H9 (cell line): ENCODE data around the gene WDR75. TPM values are rescaled to one million over a fixed set of nuclear protein-coding genes. Genes with fewer than 3 reads are reported as not detected.

Source experiments
- DNase-seq: peaks from one replicate; pipeline ENCODE4 v3.0.0-alpha.2; 2017
- H2AFZ ChIP-seq: one replicate; pipeline ENCODE4 v1.6.1; 2013; ENCODE audit warnings: mild to moderate bottlenecking, low read length, control low read depth, moderate library complexity
- H2AK5ac ChIP-seq: 2 replicates; pipeline ENCODE4 v1.6.1; 2013; ENCODE audit warnings: low read length, control low read depth, mixed read lengths; ENCODE audit not compliant: insufficient read length
- H2BK120ac ChIP-seq: one replicate; pipeline ENCODE4 v1.6.1; 2013; ENCODE audit warnings: low read depth, mild to moderate bottlenecking, low read length, control low read depth, inconsistent platforms; ENCODE audit not compliant: poor library complexity, severe bottlenecking
- H2BK12ac ChIP-seq: 2 replicates; pipeline ENCODE4 v1.6.1; 2013; ENCODE audit warnings: low read length, control low read depth, mixed read lengths, low read depth; ENCODE audit not compliant: insufficient read length
- H2BK15ac ChIP-seq: 2 replicates; pipeline ENCODE4 v1.6.1; 2013; ENCODE audit warnings: low read depth, low read length, control low read depth
- H2BK20ac ChIP-seq: one replicate; pipeline ENCODE4 v1.6.1; 2013; ENCODE audit warnings: low read depth, mild to moderate bottlenecking, low read length, control low read depth, inconsistent platforms; ENCODE audit not compliant: poor library complexity, severe bottlenecking
- H2BK5ac ChIP-seq: 2 replicates; pipeline ENCODE4 v1.6.1; 2013; ENCODE audit warnings: low read length, control low read depth, mixed read lengths; ENCODE audit not compliant: insufficient read length
- H3K14ac ChIP-seq: 2 replicates; pipeline ENCODE4 v1.6.1; 2013; ENCODE audit warnings: low read length, control low read depth; ENCODE audit not compliant: insufficient read depth
- H3K18ac ChIP-seq: 2 replicates; pipeline ENCODE4 v1.6.1; 2013; ENCODE audit warnings: low read depth, mild to moderate bottlenecking, mixed read lengths, low read length, control low read depth; ENCODE audit not compliant: insufficient read length
- H3K23ac ChIP-seq: 2 replicates; pipeline ENCODE4 v1.6.1; 2013; ENCODE audit warnings: low read length, control low read depth, mixed read lengths, low read depth; ENCODE audit not compliant: insufficient read length
- H3K23me2 ChIP-seq: 2 replicates; pipeline ENCODE4 v1.6.1; 2013; ENCODE audit warnings: low read depth, mild to moderate bottlenecking, mixed read lengths, low read length, control low read depth; ENCODE audit not compliant: insufficient read length, poor library complexity, severe bottlenecking
- H3K27ac ChIP-seq: 2 replicates; pipeline ENCODE4 v1.5.1; 2013; ENCODE audit warnings: low read length, control low read depth, mixed read lengths, low read depth; ENCODE audit not compliant: insufficient read length
- H3K27me3 ChIP-seq: 2 replicates; pipeline ENCODE4 v1.6.1; 2013; ENCODE audit warnings: low read length, control low read depth, inconsistent platforms; ENCODE audit not compliant: insufficient read depth
- H3K4ac ChIP-seq: 2 replicates; pipeline ENCODE4 v1.6.1; 2013; ENCODE audit warnings: low read depth, mild to moderate bottlenecking, control low read depth, inconsistent platforms, low read length, moderate library complexity
- H3K4me1 ChIP-seq: 2 replicates; pipeline ENCODE4 v1.6.1; 2013; ENCODE audit warnings: low read length, control low read depth, inconsistent platforms; ENCODE audit not compliant: insufficient read depth
- H3K4me2 ChIP-seq: 2 replicates; pipeline ENCODE4 v1.6.1; 2013; ENCODE audit warnings: low read length, control low read depth, mixed read lengths; ENCODE audit not compliant: insufficient read length, insufficient read depth
- H3K56ac ChIP-seq: 2 replicates; pipeline ENCODE4 v1.6.1; 2013; ENCODE audit warnings: low read depth, mild to moderate bottlenecking, mixed read lengths, low read length, control low read depth; ENCODE audit not compliant: insufficient read length
- H3K79me1 ChIP-seq: 2 replicates; pipeline ENCODE4 v1.6.1; 2013; ENCODE audit warnings: low read depth, mild to moderate bottlenecking, moderate library complexity, low read length, control low read depth, inconsistent platforms; ENCODE audit not compliant: insufficient read depth, poor library complexity, severe bottlenecking
- H3K79me2 ChIP-seq: 2 replicates; pipeline ENCODE4 v1.6.1; 2013; ENCODE audit warnings: low read length, control low read depth, inconsistent platforms; ENCODE audit not compliant: insufficient read depth
- H3K9ac ChIP-seq: 2 replicates; pipeline ENCODE4 v1.6.1; 2013; ENCODE audit warnings: low read length, control low read depth, mixed read lengths; ENCODE audit not compliant: insufficient read length; ENCODE audit errors: extremely low read depth
- H3K9me3 ChIP-seq: one replicate; pipeline ENCODE4 v1.6.1; 2013; ENCODE audit warnings: low read depth, low read length, inconsistent platforms; ENCODE audit not compliant: control insufficient read depth
- H3T11ph ChIP-seq: one replicate; pipeline ENCODE4 v1.6.1; 2013; ENCODE audit warnings: mild to moderate bottlenecking, low read length, control low read depth, inconsistent platforms
- H4K20me1 ChIP-seq: one replicate; pipeline ENCODE4 v1.6.1; 2013; ENCODE audit not compliant: control insufficient read depth, insufficient read length, insufficient read depth
- H4K5ac ChIP-seq: 2 replicates; pipeline ENCODE4 v1.6.1; 2013; ENCODE audit warnings: low read depth, mild to moderate bottlenecking, mixed read lengths, low read length, control low read depth; ENCODE audit not compliant: insufficient read length
- H4K8ac ChIP-seq: replicated peaks from 2 replicates; pipeline ENCODE4 v1.6.1; 2013; ENCODE audit warnings: low read length, control low read depth, mixed read lengths, low read depth; ENCODE audit not compliant: insufficient read length
- H4K91ac ChIP-seq: 2 replicates; pipeline ENCODE4 v1.6.1; 2013; ENCODE audit warnings: low read depth, mild to moderate bottlenecking, moderate library complexity, mixed read lengths, low read length, control low read depth; ENCODE audit not compliant: insufficient read length
- H3K27ac Mint-ChIP-seq, 3 experiments: 2 replicates in 2 of 3; 3 replicates in 1 of 3; pipeline ENCODE4 v1.8.0; 2020 to 2021; ENCODE audit warnings: mixed read lengths in 3 of 3, mild to moderate bottlenecking in 1 of 3, moderate library complexity in 1 of 3
- H3K27me3 Mint-ChIP-seq: 2 replicates; pipeline ENCODE4 v1.8.0; 2021; ENCODE audit warnings: low read depth, mild to moderate bottlenecking, moderate library complexity, mixed read lengths
- H3K36me3 Mint-ChIP-seq, 3 experiments: 2 replicates in 2 of 3; 3 replicates in 1 of 3; pipeline ENCODE4 v1.8.0; 2020 to 2021; ENCODE audit warnings: low read depth in 3 of 3, mixed read lengths in 3 of 3; ENCODE audit not compliant: insufficient read depth in 1 of 3
- H3K4me1 Mint-ChIP-seq, 2 experiments: 2 replicates each; pipeline ENCODE4 v1.8.0; 2020; ENCODE audit warnings: mixed read lengths in 2 of 2
- H3K4me3 Mint-ChIP-seq, 2 experiments: 2 replicates in 1 of 2; 3 replicates in 1 of 2; pipeline ENCODE4 v1.8.0; 2020 to 2021; ENCODE audit warnings: mild to moderate bottlenecking in 2 of 2, mixed read lengths in 2 of 2, moderate library complexity in 1 of 2
- H3K9me3 Mint-ChIP-seq, 2 experiments: 2 replicates in 1 of 2; 3 replicates in 1 of 2; pipeline ENCODE4 v1.8.0; 2020; ENCODE audit warnings: mild to moderate bottlenecking in 2 of 2, mixed read lengths in 2 of 2, moderate library complexity in 1 of 2
- WGBS: extraction: QIAGEN DNeasy Blood & Tissue Kit; methylation state at CpG from one replicate; pipeline ENCODE4 v1.1.7; 2013; ENCODE audit warnings: missing lambda C conversion rate, low lambda C conversion rate, mixed read lengths; ENCODE audit not compliant: insufficient read length; ENCODE audit errors: extremely low coverage; 5-methylcytosine and 5-hydroxymethylcytosine counted together
- total RNA-seq: library from RNA; stranded (reverse); gene quantifications from 2 replicates; pipeline ENCODE4 v1.2.1, GENCODE V29; 2021
- TF ChIP-seq, protein P1 (sequence below): fragments of 200-600 bp; sonication (generic); conservative IDR thresholded peaks from 3 replicates; pipeline ENCODE4 v1.8.0; 2021; ENCODE audit warnings: antibody characterized with exemption, mild to moderate bottlenecking

The WDR75 gene
- total RNA-seq, 1 experiment from 2014 or later: 80.6 TPM

DNA sequence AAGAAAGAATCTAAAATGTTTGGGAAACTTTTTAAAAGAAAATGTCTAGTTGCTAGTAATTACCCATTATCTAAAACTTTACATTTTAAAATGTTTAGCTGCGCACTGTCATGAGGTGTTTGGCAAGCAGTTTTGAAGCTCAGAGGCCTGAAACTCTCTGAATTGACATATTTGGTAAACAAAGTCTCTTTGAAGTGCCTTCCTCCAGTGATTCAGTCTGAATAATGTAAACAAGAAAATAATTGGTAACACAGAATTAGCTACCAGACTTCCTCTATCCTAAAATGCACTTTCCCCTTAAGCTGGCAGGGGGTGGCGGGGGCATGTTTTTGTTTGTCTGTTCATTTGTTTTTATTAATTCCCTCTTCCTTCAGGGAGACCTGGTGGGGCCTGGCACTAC lies 61.4 kb downstream of the WDR75 start:
- Histone ChIP-seq H3K79me1 (no peaks in the 10 kb centered on the region), H4K91ac (no peak overlapping the region), H4K20me1 (no peaks in the 10 kb centered on the region), H4K8ac (no peak overlapping the region), H3K27me3 (no peaks in the 10 kb centered on the region), H3K79me2 (no peaks in the 10 kb centered on the region), H2BK20ac (no peak overlapping the region), H3K23ac (no peak overlapping the region), H3K56ac (no peak overlapping the region), H2BK12ac (no peak overlapping the region), H3K9me3 (no peaks in the 10 kb centered on the region), H3K4me1 (no peaks in the 10 kb centered on the region), H3K4me2 (no peak overlapping the region), H3K4ac (no peak overlapping the region), H3K23me2 (no peaks in the 10 kb centered on the region), H3K14ac (no peak overlapping the region), H2BK15ac (no peak overlapping the region), H3K27ac (no peak overlapping the region), H3K18ac (no peak overlapping the region), H2AFZ (no peak overlapping the region), H2AK5ac (no peak overlapping the region), H3T11ph (no peak overlapping the region), H4K5ac (no peak overlapping the region), H2BK120ac (no peak overlapping the region), H2BK5ac (no peak overlapping the region), H3K9ac (no peak overlapping the region)
- Mint-ChIP-seq H3K4me1 (no peaks in the 10 kb centered on the region), H3K9me3 (no peaks in the 10 kb centered on the region), H3K4me3 (no peak overlapping the region), H3K36me3 (no peaks in the 10 kb centered on the region), H3K27ac (no peak overlapping the region; a peak in 1 of 7 replicates), H3K27me3 (no peaks in the 10 kb centered on the region)
- WGBS: no CpG with 5 or more reads among the region's 2 CpGs
- TF ChIP-seq, protein P1, sequence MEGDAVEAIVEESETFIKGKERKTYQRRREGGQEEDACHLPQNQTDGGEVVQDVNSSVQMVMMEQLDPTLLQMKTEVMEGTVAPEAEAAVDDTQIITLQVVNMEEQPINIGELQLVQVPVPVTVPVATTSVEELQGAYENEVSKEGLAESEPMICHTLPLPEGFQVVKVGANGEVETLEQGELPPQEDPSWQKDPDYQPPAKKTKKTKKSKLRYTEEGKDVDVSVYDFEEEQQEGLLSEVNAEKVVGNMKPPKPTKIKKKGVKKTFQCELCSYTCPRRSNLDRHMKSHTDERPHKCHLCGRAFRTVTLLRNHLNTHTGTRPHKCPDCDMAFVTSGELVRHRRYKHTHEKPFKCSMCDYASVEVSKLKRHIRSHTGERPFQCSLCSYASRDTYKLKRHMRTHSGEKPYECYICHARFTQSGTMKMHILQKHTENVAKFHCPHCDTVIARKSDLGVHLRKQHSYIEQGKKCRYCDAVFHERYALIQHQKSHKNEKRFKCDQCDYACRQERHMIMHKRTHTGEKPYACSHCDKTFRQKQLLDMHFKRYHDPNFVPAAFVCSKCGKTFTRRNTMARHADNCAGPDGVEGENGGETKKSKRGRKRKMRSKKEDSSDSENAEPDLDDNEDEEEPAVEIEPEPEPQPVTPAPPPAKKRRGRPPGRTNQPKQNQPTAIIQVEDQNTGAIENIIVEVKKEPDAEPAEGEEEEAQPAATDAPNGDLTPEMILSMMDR: no peak
- DNase-seq: no peak
